GM23248 (cell line): Measurements from ENCODE around the gene CEP112.

Experiments
- EZH2 ChIP-seq: fragments of 200-600 bp; sonication (generic); IDR thresholded peaks from 2 replicates; pipeline ENCODE4 v1.6.1; 2018; ENCODE audit warnings: antibody characterized with exemption, mild to moderate bottlenecking; ENCODE audit not compliant: insufficient read depth, poor library complexity, severe bottlenecking
- EZH2phosphoT487 ChIP-seq: fragments of 200-600 bp; sonication (generic); IDR thresholded peaks from 2 replicates; pipeline ENCODE4 v1.6.1; 2018; ENCODE audit warnings: antibody characterized with exemption, moderate library complexity, mild to moderate bottlenecking, low read depth; ENCODE audit not compliant: insufficient read depth

- TF ChIP-seq EZH2 (no peak), EZH2phosphoT487 (no peak)
Observed at GRCh38 chr17:65685110-65685509, 506.8 kb downstream of the CEP112 start.
